ENCODE measurements around the gene PLIN5.

- TF ChIP-seq, protein P1, sequence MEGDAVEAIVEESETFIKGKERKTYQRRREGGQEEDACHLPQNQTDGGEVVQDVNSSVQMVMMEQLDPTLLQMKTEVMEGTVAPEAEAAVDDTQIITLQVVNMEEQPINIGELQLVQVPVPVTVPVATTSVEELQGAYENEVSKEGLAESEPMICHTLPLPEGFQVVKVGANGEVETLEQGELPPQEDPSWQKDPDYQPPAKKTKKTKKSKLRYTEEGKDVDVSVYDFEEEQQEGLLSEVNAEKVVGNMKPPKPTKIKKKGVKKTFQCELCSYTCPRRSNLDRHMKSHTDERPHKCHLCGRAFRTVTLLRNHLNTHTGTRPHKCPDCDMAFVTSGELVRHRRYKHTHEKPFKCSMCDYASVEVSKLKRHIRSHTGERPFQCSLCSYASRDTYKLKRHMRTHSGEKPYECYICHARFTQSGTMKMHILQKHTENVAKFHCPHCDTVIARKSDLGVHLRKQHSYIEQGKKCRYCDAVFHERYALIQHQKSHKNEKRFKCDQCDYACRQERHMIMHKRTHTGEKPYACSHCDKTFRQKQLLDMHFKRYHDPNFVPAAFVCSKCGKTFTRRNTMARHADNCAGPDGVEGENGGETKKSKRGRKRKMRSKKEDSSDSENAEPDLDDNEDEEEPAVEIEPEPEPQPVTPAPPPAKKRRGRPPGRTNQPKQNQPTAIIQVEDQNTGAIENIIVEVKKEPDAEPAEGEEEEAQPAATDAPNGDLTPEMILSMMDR (IDR thresholded peaks at IDR 0.05) = no peak
- TF ChIP-seq POLR2A (IDR thresholded peaks at IDR 0.05) = no peak
Observed at GRCh38 chr19:4473011-4473762, 61.8 kb downstream of the PLIN5 start.
